Measurements from ENCODE around the gene PCED1B. TPM values are rescaled to one million over a fixed set of nuclear protein-coding genes. Genes with fewer than 3 reads are reported as not detected.
A peak's percentile ranks its signal among the peaks of the same experiment; 100 is the strongest.
"Not testable (repeated sequence)": the region's sequence is repeated elsewhere in the genome, so short reads cannot be mapped to it uniquely, and the experiment has no call there.

PCED1B gene
- total and polyA plus RNA-seq, 2 donors (not counting 1 experiment from before 2014, with no cell fraction given): 26.2 to 45.8 TPM

GRCh38 chr12:47200446-47200845 lies 121.0 kb downstream of the PCED1B start:
- TF ChIP-seq EZH2 (IDR thresholded peaks at IDR 0.05; ENCODE audit: borderline replicate concordance, insufficient read depth, low read depth, low read length, poor library complexity, severe bottlenecking) (no peak), CTCF (IDR thresholded peaks at IDR 0.05) (no peak)
- peaks cover 49% of the 10 kb centered on the region for H3K4me1 Mint-ChIP-seq
- peaks cover 0 to 16% of the 10 kb centered on the region in 2 experiments for H3K36me3 ChIP-seq (replicated peaks in 1 of 2; ENCODE audit: control extremely low read depth in 1 of 2, control insufficient read depth in 1 of 2, extremely low read depth in 1 of 2, insufficient read depth in 2 of 2, low read length in 1 of 2)
- H2AFZ ChIP-seq (ENCODE audit: insufficient read depth, low read depth, low read length, poor library complexity, severe bottlenecking): no peak overlapping the region
- no peak overlapping the region for H3K9ac ChIP-seq (ENCODE audit: low read length)
- H3K4me1 ChIP-seq (ENCODE audit: control insufficient read depth in 2 of 2, insufficient read depth in 2 of 2, low read length in 2 of 2): peaks cover 20 to 28% of the 10 kb centered on the region in 2 donors
- no peak overlapping the region for H3K4me2 ChIP-seq (replicated peaks; ENCODE audit: low read depth, low read length, poor library complexity, severe bottlenecking)
- H3K27me3 Mint-ChIP-seq: no peaks in the 10 kb centered on the region
- ChIA-PET CTCF (interaction anchor here (1.5 to 2.3 kb wide), 2 partner anchors 106 to 168 kb away, joined by 4 to 5 read pairs; no protein-coding TSS in a partner anchor), POLR2A (no interaction called here)
- H3K9me3 Mint-ChIP-seq (ENCODE audit: insufficient read depth): no peaks in the 10 kb centered on the region
- H3K27me3 ChIP-seq (replicated peaks in 1 of 4; ENCODE audit: control extremely low read depth in 1 of 4, control insufficient read depth in 3 of 4, insufficient read depth in 4 of 4, low read length in 3 of 4): no peaks in the 10 kb centered on the region
- 94% methylated on average over 1 of the region's 2 CpGs for WGBS (ENCODE audit: insufficient coverage)
- no peak for ATAC-seq (ENCODE audit: low read depth)
- intact Hi-C loops (cut with micrococcal nuclease): no loop called here
- peaks cover 31% of the 10 kb centered on the region for H3K79me2 ChIP-seq (ENCODE audit: control insufficient read depth, insufficient read depth, low read length)
- H4K20me1 ChIP-seq (ENCODE audit: control insufficient read depth, insufficient read depth, low read length, poor library complexity, severe bottlenecking): no peaks in the 10 kb centered on the region
- no peak overlapping the region for H3K4me3 Mint-ChIP-seq
- peak overlapping the region in 1 of 2 donors; percentile 17 for H3K27ac ChIP-seq (ENCODE audit: low read length in 2 of 2)
- H3K9me3 ChIP-seq (ENCODE audit: control extremely low read depth in 1 of 3, control insufficient read depth in 2 of 3, insufficient read depth in 1 of 3, low read length in 2 of 3): no peaks in the 10 kb centered on the region
- H3K27ac Mint-ChIP-seq: peak overlapping the region; percentile 63
- DNase-seq: no peak
- no peak overlapping the region for H3K4me3 ChIP-seq (ENCODE audit: control extremely low read depth in 1 of 5, extremely low read depth in 1 of 5, insufficient read depth in 1 of 5, low read depth in 2 of 5, low read length in 4 of 5)

GRCh38 chr12:47201190-47201589 lies 121.8 kb downstream of the PCED1B start:
- H3K4me3 ChIP-seq (ENCODE audit: control extremely low read depth in 1 of 5, extremely low read depth in 1 of 5, insufficient read depth in 1 of 5, low read depth in 2 of 5, low read length in 4 of 5); H3K4me2 ChIP-seq (replicated peaks; ENCODE audit: low read depth, low read length, poor library complexity, severe bottlenecking); H3K9ac ChIP-seq (ENCODE audit: low read length); H3K27ac Mint-ChIP-seq; H2AFZ ChIP-seq (ENCODE audit: insufficient read depth, low read depth, low read length, poor library complexity, severe bottlenecking); ATAC-seq (ENCODE audit: low read depth); H4K20me1 ChIP-seq (ENCODE audit: control insufficient read depth, insufficient read depth, low read length, poor library complexity, severe bottlenecking); DNase-seq; intact Hi-C loops (cut with micrococcal nuclease); H3K9me3 Mint-ChIP-seq (ENCODE audit: insufficient read depth); H3K27me3 Mint-ChIP-seq; H3K4me3 Mint-ChIP-seq; H3K27ac ChIP-seq (ENCODE audit: low read length in 2 of 2); H3K9me3 ChIP-seq (ENCODE audit: control extremely low read depth in 1 of 3, control insufficient read depth in 2 of 3, insufficient read depth in 1 of 3, low read length in 2 of 3); H3K27me3 ChIP-seq (replicated peaks in 1 of 4; ENCODE audit: control extremely low read depth in 1 of 4, control insufficient read depth in 3 of 4, insufficient read depth in 4 of 4, low read length in 3 of 4): not testable (repeated sequence)
- H3K36me3 ChIP-seq (replicated peaks in 1 of 2; ENCODE audit: control extremely low read depth in 1 of 2, control insufficient read depth in 1 of 2, extremely low read depth in 1 of 2, insufficient read depth in 2 of 2, low read length in 1 of 2): peaks cover 0 to 21% of the 10 kb centered on the region in 2 experiments
- 92% methylated on average over 5 of the region's 6 CpGs for WGBS (ENCODE audit: insufficient coverage)
- peaks cover 56% of the 10 kb centered on the region for H3K4me1 Mint-ChIP-seq
- CTCF ChIA-PET: interaction anchor here (1.0 to 1.8 kb wide), 3 partner anchors 13 to 118 kb away, joined by 3 to 6 read pairs (median 3); no protein-coding TSS in a partner anchor
- H3K4me1 ChIP-seq (ENCODE audit: control insufficient read depth in 2 of 2, insufficient read depth in 2 of 2, low read length in 2 of 2): peaks cover 27 to 35% of the 10 kb centered on the region in 2 donors
- peaks cover 24% of the 10 kb centered on the region for H3K79me2 ChIP-seq (ENCODE audit: control insufficient read depth, insufficient read depth, low read length)
- POLR2A ChIA-PET: interaction anchor here (1.1 kb wide), 1 partner anchor 13 kb away, joined by 3 read pairs; no protein-coding TSS in a partner anchor
